Esophagus squamous epithelium (tissue), 5 donors: ENCODE data around the gene FIG4. TPM values are rescaled to one million over a fixed set of nuclear protein-coding genes. Genes with fewer than 3 reads are reported as not detected.
"Not testable (repeated sequence)": the region's sequence is repeated elsewhere in the genome, so short reads cannot be mapped to it uniquely, and the experiment has no call there.

Experiments used
- DNase-seq: peaks from one replicate; lab custom pipeline; 2025; lab: John Stamatoyannopoulos, UW
- H3K27ac ChIP-seq, 4 donors: fragments of 200-600 bp; sonication (generic); one replicate each; pipeline ENCODE4 v1.5.1; 2016 to 2019; ENCODE audit warnings: mild to moderate bottlenecking in 1 of 4
- H3K27me3 ChIP-seq, 4 donors: fragments of 200-600 bp; sonication (generic); 1 replicate in 3 of 4; 2 replicates in 1 of 4; pipeline versions ENCODE4 v1.5.1 to v1.6.0; 2017 to 2021; ENCODE audit warnings: antibody characterized with exemption in 1 of 4
- H3K36me3 ChIP-seq, 3 donors: fragments of 200-600 bp; sonication (generic); one replicate each; pipeline ENCODE4 v1.5.1; 2016 to 2019
- H3K4me1 ChIP-seq, 3 donors: fragments of 200-600 bp; sonication (generic); one replicate each; pipeline ENCODE4 v1.5.1; 2017 to 2019
- H3K4me3 ChIP-seq, 4 donors: fragments of 200-600 bp; sonication (generic); 1 replicate in 3 of 4; 2 replicates in 1 of 4; pipeline ENCODE4 v1.5.1; 2016 to 2019; ENCODE audit warnings: mild to moderate bottlenecking in 2 of 4, moderate library complexity in 1 of 4
- H3K9me3 ChIP-seq, 3 donors: fragments of 200-600 bp; sonication (generic); one replicate each; pipeline ENCODE4 v1.5.1; 2016 to 2019
- POLR2A ChIP-seq, 4 donors: fragments of 450-650 bp; IDR thresholded peaks; one replicate each; pipeline ENCODE4 v1.6.1; 2017; ENCODE audit warnings: antibody characterized with exemption in 4 of 4, mild to moderate bottlenecking in 4 of 4, moderate library complexity in 3 of 4
- WGBS, 2 donors: methylation state at CpG; one replicate each; pipeline ENCODE4 v1.1.5; 2018; 5-methylcytosine and 5-hydroxymethylcytosine counted together
- intact Hi-C: fragments of 100-400 bp; cut with DNase I; formaldehyde crosslinking; loops from one replicate; pipeline ENCODE4 v1.15.0; 2022
- total RNA-seq, 4 donors: library from RNA; depleted of rRNA; stranded (reverse); fragments of >200 nt; gene quantifications; one replicate each; pipeline ENCODE4 v1.1.0, GENCODE V29; 2016
- TF ChIP-seq, protein P1 (sequence below), 6 experiments: fragments of 450-650 bp in 4 of 6; fragments of 200-600 bp in 2 of 6; sonication (generic) in 2 of 6; IDR thresholded peaks; one replicate each; pipeline ENCODE4 v1.5.1; 2016 to 2019; ENCODE audit warnings: antibody characterized with exemption in 6 of 6, mild to moderate bottlenecking in 4 of 6, moderate library complexity in 4 of 6
- donor health status: DM: yes; HTN: yes; CAD: no.

The FIG4 gene
- total RNA-seq, 4 donors from 2014 or later, result 7.0 to 11.3 (median 9.1) TPM

DNA sequence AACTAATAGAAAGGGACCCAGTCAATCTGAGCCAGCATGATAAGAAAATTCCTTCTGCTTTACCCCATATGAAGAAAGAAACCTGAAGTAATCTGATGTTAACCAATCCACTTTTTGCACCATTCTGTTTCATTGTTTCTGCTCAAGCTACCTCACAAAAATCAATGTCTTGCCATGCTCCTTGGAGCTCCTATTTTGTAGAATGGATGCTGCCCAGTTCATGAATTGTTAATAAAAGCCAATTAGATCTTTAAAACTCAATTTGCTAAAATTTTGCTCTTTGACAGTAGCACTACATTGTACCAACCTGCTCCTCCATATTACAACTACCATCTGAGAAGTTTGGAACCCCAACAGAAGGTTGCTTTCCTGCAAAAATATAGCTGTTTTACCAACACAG is 170.8 kb downstream of the FIG4 start:
- TF ChIP-seq, protein P1, sequence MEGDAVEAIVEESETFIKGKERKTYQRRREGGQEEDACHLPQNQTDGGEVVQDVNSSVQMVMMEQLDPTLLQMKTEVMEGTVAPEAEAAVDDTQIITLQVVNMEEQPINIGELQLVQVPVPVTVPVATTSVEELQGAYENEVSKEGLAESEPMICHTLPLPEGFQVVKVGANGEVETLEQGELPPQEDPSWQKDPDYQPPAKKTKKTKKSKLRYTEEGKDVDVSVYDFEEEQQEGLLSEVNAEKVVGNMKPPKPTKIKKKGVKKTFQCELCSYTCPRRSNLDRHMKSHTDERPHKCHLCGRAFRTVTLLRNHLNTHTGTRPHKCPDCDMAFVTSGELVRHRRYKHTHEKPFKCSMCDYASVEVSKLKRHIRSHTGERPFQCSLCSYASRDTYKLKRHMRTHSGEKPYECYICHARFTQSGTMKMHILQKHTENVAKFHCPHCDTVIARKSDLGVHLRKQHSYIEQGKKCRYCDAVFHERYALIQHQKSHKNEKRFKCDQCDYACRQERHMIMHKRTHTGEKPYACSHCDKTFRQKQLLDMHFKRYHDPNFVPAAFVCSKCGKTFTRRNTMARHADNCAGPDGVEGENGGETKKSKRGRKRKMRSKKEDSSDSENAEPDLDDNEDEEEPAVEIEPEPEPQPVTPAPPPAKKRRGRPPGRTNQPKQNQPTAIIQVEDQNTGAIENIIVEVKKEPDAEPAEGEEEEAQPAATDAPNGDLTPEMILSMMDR (IDR thresholded peaks at IDR 0.05), result no peak
- no peak for TF ChIP-seq POLR2A (IDR thresholded peaks at IDR 0.05)
- peaks cover 0 to 4% (median 0%) of the 10 kb centered on the region in 3 donors for H3K4me1 ChIP-seq
- H3K9me3 ChIP-seq, result no peaks in the 10 kb centered on the region
- intact Hi-C loops, result no loop called here
- no peaks in the 10 kb centered on the region for H3K27me3 ChIP-seq
- DNase-seq, result no peak
- H3K27ac ChIP-seq, result no peak overlapping the region
- H3K36me3 ChIP-seq, result no peaks in the 10 kb centered on the region
- H3K4me3 ChIP-seq, result no peak overlapping the region

DNA sequence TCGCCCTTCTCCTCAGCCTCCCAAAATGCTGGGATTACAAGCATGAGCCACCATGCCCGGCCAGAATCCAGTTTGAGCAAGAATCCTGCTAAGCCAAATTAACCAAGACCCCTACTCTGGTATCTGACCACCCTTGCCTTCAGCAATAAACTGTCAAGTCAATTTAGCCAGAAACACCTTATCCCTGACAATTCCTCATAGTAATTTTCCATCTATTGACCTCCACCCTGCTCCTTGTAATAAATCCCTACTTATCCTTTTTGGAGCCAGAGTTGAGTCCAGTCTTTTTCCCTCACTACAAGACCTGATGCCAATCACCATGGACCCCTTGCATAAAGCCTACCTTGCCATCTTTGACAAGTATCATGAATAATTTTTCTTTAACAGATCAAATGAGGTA is 173.0 kb downstream of the FIG4 start:
- no peak overlapping the region for H3K27ac ChIP-seq
- H3K4me1 ChIP-seq, result peaks cover 4 to 17% (median 7%) of the 10 kb centered on the region in 3 donors
- H3K36me3 ChIP-seq, result no peaks in the 10 kb centered on the region
- 90 to 93% methylated on average over 2 of the region's 2 CpGs for WGBS, 2 donors
- intact Hi-C loops, result no loop called here
- no peaks in the 10 kb centered on the region for H3K9me3 ChIP-seq
- no peaks in the 10 kb centered on the region for H3K27me3 ChIP-seq
- TF ChIP-seq POLR2A (IDR thresholded peaks at IDR 0.05), result no peak
- TF ChIP-seq, protein P1 (IDR thresholded peaks at IDR 0.05), result no peak
- no peak for DNase-seq
- no peak overlapping the region for H3K4me3 ChIP-seq

DNA sequence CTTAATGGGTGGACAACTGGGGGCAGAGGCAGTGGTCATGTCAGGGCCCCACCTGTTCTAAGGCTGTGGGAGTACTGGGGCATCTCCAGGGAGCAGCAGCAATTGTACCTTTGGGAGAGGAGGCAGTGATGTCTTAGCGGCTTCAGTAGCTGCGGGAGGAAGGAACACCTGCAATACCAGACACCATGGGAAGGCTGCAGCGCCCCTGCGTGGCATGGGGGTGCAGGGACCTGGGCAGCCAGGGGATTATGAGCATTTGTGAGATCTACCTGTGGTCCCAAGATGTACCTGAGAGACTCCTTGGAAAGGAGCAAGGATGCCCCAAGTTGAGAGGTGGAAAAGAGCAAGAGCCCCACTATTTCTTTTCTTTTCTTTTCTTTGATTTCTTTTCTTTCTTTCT is 174.9 kb downstream of the FIG4 start:
- 64 to 83% methylated on average over 4 of the region's 4 CpGs for WGBS, 2 donors
- H3K4me3 ChIP-seq, result no peak overlapping the region
- H3K4me1 ChIP-seq, result peaks cover 4 to 17% (median 7%) of the 10 kb centered on the region in 3 donors
- H3K27ac ChIP-seq, result no peak overlapping the region
- H3K27me3 ChIP-seq, result no peaks in the 10 kb centered on the region
- H3K36me3 ChIP-seq, result no peaks in the 10 kb centered on the region
- no peak for TF ChIP-seq POLR2A (IDR thresholded peaks at IDR 0.05)
- TF ChIP-seq, protein P1 (IDR thresholded peaks at IDR 0.05), result no peak
- H3K9me3 ChIP-seq, result no peaks in the 10 kb centered on the region
- intact Hi-C loops, result no loop called here
- DNase-seq, result no peak

DNA sequence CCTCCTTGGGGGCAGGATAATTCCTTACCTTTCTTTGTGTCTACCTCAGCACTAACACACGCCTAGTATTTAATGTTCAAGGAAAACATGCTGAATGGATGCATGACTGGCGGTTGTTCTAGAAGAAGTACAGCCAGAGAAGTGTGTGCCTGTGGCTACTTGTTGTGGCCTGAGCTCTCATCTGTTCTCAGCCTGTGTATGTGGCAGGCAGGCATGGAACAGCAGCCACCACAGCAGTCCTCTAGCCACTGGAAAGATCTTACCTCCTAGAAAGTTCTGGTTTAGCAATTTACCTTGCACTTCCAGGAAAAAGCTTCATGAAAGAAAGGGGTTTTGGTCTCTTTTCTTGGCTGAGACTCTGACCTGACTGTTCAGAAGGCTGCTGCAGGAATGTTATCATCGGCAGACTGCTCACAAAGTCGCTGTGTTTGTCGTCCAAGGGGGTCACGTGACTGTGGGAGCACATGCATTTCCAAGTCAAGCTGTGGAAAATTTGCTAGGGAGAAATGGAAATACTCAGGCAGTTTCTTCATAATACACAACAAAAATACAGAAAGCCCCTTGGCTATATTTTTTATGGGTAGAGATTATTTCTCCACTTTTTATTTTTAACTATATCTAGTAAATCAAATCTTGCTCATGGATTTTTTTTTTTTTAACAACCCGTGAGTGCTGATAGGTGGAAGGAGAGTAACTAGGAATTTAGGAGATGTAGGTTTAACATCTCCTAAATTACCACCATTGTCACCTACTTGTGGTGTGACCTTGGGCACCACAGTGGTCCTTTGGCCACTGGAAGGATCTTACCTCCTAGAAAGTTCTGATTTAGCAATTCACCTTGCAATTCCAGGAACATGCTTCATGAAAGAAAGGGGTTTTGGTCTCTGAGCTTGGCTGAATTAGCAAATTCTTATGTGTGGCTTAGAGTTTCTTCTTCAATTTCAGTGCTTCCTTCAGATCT is 176.2 kb downstream of the FIG4 start:
- intact Hi-C loops, result no loop called here
- Histone ChIP-seq H3K36me3 (no peaks in the 10 kb centered on the region), H3K27ac (peak overlapping the region in 2 of 4 donors; percentile 23 to 42), H3K4me3 (no peak overlapping the region), H3K9me3 (no peaks in the 10 kb centered on the region), H3K27me3 (no peaks in the 10 kb centered on the region), H3K4me1 (peaks cover 4 to 18% (median 7%) of the 10 kb centered on the region in 3 donors)
- WGBS, 2 donors, result 13 to 21% methylated on average over 6 to 7 of the region's 7 CpGs
- no peak for DNase-seq
- TF ChIP-seq POLR2A (IDR thresholded peaks at IDR 0.05), result no peak
- TF ChIP-seq, protein P1 (IDR thresholded peaks at IDR 0.05), result no peak

DNA sequence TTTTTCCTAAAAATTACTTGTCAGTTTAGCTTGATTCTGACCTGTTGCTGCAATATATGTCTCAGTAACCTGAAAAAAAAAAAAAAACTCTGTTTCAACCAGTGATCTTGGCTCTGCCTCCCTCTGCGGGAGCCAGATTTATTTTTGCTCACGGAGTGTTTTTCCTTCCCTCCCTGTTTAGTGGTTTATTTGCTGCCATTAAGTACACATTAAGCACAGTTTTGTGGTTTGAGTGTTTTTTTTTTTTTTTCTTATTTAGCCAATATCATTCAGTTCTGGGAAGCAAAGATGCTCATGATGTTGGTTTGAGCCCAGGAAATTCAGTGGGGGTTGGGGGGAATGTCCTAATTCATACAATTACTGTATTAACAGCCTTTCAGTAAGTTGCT is 176.9 kb downstream of the FIG4 start:
- no peaks in the 10 kb centered on the region for H3K9me3 ChIP-seq
- no peak overlapping the region for H3K4me3 ChIP-seq
- peaks cover 7 to 24% (median 9%) of the 10 kb centered on the region in 3 donors for H3K4me1 ChIP-seq
- 13 to 15% methylated on average over 2 of the region's 2 CpGs for WGBS, 2 donors
- TF ChIP-seq, protein P1 (IDR thresholded peaks at IDR 0.05), result no peak
- TF ChIP-seq POLR2A (IDR thresholded peaks at IDR 0.05), result no peak
- intact Hi-C loops, result no loop called here
- H3K36me3 ChIP-seq, result no peaks in the 10 kb centered on the region
- H3K27me3 ChIP-seq, result no peaks in the 10 kb centered on the region
- DNase-seq, result no peak
- H3K27ac ChIP-seq, result peak overlapping the region in 1 of 4 donors; percentile 42

DNA sequence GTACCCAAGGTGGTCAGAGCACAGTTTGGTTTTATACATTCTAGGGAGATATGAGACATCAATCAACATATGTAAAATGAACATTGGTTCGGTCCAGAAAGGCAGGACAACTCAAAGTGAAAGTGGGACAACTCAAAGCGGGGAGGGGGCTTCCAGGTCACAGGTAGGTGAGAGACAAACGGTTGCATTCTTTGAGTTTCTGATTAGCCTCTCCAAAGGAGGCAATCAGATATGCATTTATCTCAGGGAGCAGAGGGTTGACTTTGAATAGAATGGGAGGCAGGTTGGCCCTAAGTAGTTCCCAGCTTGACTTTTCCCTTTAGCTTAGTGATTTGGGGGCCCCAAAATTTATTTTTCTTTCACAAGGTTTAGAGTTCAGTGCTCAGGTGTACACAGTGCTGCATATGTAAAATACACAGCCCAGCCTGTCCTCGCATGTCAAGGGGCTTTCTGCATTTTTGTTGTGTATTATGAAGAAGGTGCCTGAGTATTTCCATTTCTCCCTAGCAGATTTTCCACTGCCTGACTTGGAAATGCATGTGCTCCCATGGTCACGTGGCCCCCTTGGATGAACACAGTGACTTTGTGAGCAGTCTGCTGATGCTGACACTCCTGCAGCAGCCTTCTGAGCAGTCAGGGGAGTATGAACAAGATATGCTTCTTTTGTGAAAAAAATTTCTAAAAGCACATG is 178.4 kb downstream of the FIG4 start:
- WGBS, 2 donors, result 41 to 63% methylated on average over 5 of the region's 5 CpGs
- intact Hi-C loops, H3K9me3 ChIP-seq, H3K36me3 ChIP-seq, H3K4me3 ChIP-seq, H3K27me3 ChIP-seq, DNase-seq, H3K27ac ChIP-seq: not testable (repeated sequence)
- H3K4me1 ChIP-seq, result peaks cover 7 to 40% (median 10%) of the 10 kb centered on the region in 3 donors
